ENCODE data around the gene PHGDH.

PHGDH gene

GRCh38 chr1:119735217-119735616 lies 23.5 kb downstream of the PHGDH start:
- Mint-ChIP-seq H3K27me3 (no peaks in the 10 kb centered on the region), H3K9me3 (no peaks in the 10 kb centered on the region), H3K4me3 (no peak overlapping the region), H3K36me3 (peaks cover 9% of the 10 kb centered on the region), H3K4me1 (no peaks in the 10 kb centered on the region), H3K27ac (no peak overlapping the region)
- no peak for ATAC-seq

- Mint-ChIP-seq H3K9me3 (no peaks in the 10 kb centered on the region), H3K36me3 (peaks cover 9% of the 10 kb centered on the region), H3K4me1 (no peaks in the 10 kb centered on the region), H3K27ac (no peak overlapping the region), H3K4me3 (no peak overlapping the region), H3K27me3 (no peaks in the 10 kb centered on the region)
- ATAC-seq = no peak
Measured at GRCh38 chr1:119736649-119737039, 24.9 kb downstream of the PHGDH start.

DNA sequence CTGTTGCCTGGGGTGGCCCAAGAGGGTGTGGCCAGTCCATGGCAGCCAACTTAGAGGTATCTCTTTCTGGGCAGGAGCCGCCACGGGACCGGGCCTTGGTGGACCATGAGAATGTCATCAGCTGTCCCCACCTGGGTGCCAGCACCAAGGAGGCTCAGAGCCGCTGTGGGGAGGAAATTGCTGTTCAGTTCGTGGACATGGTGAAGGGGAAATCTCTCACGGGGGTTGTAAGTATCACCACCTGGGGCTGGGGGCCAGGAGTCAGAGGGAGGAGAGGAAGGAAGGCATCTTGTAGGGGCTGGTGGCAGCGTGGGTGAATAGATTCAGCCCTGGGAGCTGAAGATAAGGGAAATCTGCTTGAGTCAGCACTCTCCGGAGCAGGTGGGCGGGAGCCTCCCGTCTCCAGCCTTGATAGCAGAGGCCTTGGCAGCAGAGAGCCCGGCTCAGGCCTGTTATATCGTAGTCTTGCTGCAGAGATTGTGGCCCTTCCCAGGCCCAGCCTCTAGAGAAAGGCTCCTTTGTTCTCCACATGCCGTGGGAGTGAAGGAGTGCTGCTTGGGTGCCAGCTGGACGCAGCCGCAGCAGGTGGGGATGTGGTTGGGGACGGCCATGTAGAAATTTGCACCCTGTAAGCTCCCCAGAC lies 25.4 kb downstream of the PHGDH start:
- ATAC-seq = no peak
- no peaks in the 10 kb centered on the region for H3K9me3 Mint-ChIP-seq
- no peak overlapping the region for H3K4me3 Mint-ChIP-seq
- no peaks in the 10 kb centered on the region for H3K4me1 Mint-ChIP-seq
- H3K27ac Mint-ChIP-seq = no peak overlapping the region
- H3K36me3 Mint-ChIP-seq = peaks cover 9% of the 10 kb centered on the region
- no peaks in the 10 kb centered on the region for H3K27me3 Mint-ChIP-seq

GRCh38 chr1:119738100-119738720 lies 26.5 kb downstream of the PHGDH start:
- no peak overlapping the region for H3K4me3 Mint-ChIP-seq
- no peaks in the 10 kb centered on the region for H3K9me3 Mint-ChIP-seq
- H3K4me1 Mint-ChIP-seq = no peaks in the 10 kb centered on the region
- H3K36me3 Mint-ChIP-seq = peaks cover 9% of the 10 kb centered on the region
- ATAC-seq = no peak
- H3K27ac Mint-ChIP-seq = no peak overlapping the region
- H3K27me3 Mint-ChIP-seq = no peaks in the 10 kb centered on the region

- H3K4me1 Mint-ChIP-seq = peaks cover 6% of the 10 kb centered on the region
- peaks cover 9% of the 10 kb centered on the region for H3K36me3 Mint-ChIP-seq
- H3K4me3 Mint-ChIP-seq = no peak overlapping the region
- H3K27ac Mint-ChIP-seq = no peak overlapping the region
- H3K9me3 Mint-ChIP-seq = no peaks in the 10 kb centered on the region
- ATAC-seq = no peak
- no peaks in the 10 kb centered on the region for H3K27me3 Mint-ChIP-seq
Measured at GRCh38 chr1:119739150-119739549, 27.4 kb downstream of the PHGDH start.

DNA sequence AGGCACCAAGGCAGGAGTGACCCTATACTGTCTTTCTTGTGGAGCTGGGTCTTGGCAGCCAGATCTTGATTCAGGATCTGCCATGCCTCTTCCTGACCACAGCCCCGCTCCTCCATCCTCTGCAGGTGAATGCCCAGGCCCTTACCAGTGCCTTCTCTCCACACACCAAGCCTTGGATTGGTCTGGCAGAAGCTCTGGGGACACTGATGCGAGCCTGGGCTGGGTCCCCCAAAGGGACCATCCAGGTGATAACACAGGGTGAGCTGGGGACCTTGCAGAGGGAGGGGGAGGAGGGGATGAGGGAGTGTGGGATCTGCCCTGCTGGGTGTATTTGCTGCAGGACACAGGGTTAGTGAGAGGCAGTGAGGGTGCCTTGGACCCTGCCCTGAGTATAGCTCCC lies 28.5 kb downstream of the PHGDH start:
- H3K36me3 Mint-ChIP-seq = peaks cover 2% of the 10 kb centered on the region
- no peaks in the 10 kb centered on the region for H3K9me3 Mint-ChIP-seq
- no peak overlapping the region for H3K4me3 Mint-ChIP-seq
- no peaks in the 10 kb centered on the region for H3K27me3 Mint-ChIP-seq
- H3K27ac Mint-ChIP-seq = no peak overlapping the region
- ATAC-seq = no peak
- H3K4me1 Mint-ChIP-seq = peaks cover 9% of the 10 kb centered on the region

DNA sequence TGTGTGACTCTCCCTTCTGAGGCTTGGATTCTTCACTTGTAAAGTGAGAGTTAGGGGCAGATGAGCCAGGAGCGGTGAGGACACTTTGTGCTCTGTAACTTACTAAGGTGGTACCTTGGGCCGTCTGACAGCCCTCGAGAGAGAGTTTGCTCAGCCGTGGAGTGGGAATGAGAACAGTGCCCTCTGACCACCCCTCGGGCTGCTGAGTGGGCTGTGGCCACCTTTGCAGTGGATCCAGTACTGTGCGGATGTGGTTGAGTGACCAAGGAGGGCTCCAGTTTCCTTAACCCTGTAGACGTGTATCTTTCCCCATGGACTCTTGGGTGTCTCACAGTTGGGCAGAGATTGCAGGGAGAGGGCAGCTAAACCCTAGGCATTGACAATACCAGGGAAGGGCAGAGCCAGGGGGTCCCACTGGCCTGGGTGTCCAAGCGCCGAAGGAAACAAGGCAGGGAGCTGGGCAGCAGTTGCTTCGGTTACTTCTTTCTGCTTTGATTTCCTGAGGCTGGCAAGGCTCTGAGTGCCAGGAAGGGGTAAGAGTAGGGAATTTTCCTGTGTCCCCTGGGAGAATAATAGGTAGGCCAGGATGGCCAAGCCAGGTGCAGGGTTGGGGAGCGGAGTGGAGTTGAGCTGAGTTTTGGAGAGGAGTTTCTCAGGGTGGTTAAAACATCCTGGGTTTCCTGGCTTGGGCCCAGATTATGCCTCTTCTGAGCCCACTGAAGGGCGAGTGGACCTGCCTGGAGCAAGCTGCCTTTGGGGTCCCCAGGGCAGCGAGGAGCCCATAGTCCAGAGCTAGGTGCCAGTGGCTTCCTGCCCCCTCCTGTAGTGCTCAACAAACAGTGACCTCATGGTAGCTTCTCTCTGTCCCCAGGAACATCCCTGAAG lies 29.4 kb downstream of the PHGDH start:
- H3K4me3 Mint-ChIP-seq = no peak overlapping the region
- peaks cover 9% of the 10 kb centered on the region for H3K4me1 Mint-ChIP-seq
- no peaks in the 10 kb centered on the region for H3K36me3 Mint-ChIP-seq
- H3K27ac Mint-ChIP-seq = no peak overlapping the region
- no peak for ATAC-seq
- H3K27me3 Mint-ChIP-seq = no peaks in the 10 kb centered on the region
- no peaks in the 10 kb centered on the region for H3K9me3 Mint-ChIP-seq

GRCh38 chr1:119742202-119742601 lies 30.5 kb downstream of the PHGDH start:
- peaks cover 9% of the 10 kb centered on the region for H3K4me1 Mint-ChIP-seq
- no peak for ATAC-seq
- no peak overlapping the region for H3K27ac Mint-ChIP-seq
- no peak overlapping the region for H3K4me3 Mint-ChIP-seq
- no peaks in the 10 kb centered on the region for H3K27me3 Mint-ChIP-seq
- H3K9me3 Mint-ChIP-seq = no peaks in the 10 kb centered on the region
- no peaks in the 10 kb centered on the region for H3K36me3 Mint-ChIP-seq

DNA sequence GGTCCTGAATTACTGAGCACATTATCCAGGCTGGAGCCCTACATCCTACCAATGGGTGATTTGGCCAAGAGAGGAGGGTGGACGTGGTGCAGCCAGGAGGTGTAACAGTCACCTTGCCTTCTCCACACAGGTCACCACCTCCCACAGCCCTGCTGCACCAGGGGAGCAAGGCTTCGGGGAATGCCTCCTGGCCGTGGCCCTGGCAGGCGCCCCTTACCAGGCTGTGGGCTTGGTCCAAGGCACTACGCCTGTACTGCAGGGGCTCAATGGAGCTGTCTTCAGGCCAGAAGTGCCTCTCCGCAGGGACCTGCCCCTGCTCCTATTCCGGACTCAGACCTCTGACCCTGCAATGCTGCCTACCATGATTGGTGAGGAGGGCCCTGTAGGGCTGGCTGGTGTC lies 30.9 kb downstream of the PHGDH start:
- Mint-ChIP-seq H3K27me3 (no peaks in the 10 kb centered on the region), H3K4me3 (no peak overlapping the region), H3K27ac (no peak overlapping the region), H3K4me1 (peaks cover 9% of the 10 kb centered on the region), H3K9me3 (no peaks in the 10 kb centered on the region), H3K36me3 (no peaks in the 10 kb centered on the region)
- no peak for ATAC-seq

- Mint-ChIP-seq H3K4me1 (peaks cover 9% of the 10 kb centered on the region), H3K27me3 (no peaks in the 10 kb centered on the region), H3K27ac (no peak overlapping the region), H3K36me3 (no peaks in the 10 kb centered on the region), H3K9me3 (no peaks in the 10 kb centered on the region), H3K4me3 (no peak overlapping the region)
- ATAC-seq = no peak
Measured at GRCh38 chr1:119743308-119743707, 31.6 kb downstream of the PHGDH start.

DNA sequence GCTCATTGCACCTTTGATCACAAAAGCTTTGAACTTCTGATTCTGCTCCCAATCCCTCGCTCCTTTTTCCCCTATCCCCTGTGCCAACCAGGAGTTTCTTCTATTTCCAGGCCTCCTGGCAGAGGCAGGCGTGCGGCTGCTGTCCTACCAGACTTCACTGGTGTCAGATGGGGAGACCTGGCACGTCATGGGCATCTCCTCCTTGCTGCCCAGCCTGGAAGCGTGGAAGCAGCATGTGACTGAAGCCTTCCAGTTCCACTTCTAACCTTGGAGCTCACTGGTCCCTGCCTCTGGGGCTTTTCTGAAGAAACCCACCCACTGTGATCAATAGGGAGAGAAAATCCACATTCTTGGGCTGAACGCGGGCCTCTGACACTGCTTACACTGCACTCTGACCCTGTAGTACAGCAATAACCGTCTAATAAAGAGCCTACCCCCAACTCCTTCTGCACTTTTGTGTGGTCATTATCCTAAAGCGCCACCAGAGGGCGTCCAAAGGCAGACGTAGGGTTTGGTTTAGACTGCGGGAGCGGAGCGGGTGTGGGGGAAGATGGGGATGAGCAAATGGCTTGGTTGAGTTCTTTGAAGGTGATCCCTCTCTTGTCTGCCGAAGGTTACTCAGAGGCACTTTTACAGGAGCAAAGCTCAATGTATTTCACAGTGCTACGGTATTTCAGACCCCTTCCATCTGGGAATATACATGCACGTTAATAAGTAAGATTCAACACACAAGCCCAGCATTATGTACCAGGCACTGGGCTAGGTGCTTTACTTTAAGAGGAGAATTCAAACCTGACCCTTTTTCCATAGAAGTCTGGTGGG lies 32.3 kb downstream of the PHGDH start:
- Mint-ChIP-seq H3K4me1 (peaks cover 9% of the 10 kb centered on the region), H3K27me3 (no peaks in the 10 kb centered on the region), H3K4me3 (no peak overlapping the region), H3K27ac (no peak overlapping the region), H3K9me3 (no peaks in the 10 kb centered on the region), H3K36me3 (no peaks in the 10 kb centered on the region)
- peak; percentile 55 for ATAC-seq

- no peaks in the 10 kb centered on the region for H3K36me3 Mint-ChIP-seq
- no peak for ATAC-seq
- H3K9me3 Mint-ChIP-seq = no peaks in the 10 kb centered on the region
- no peak overlapping the region for H3K27ac Mint-ChIP-seq
- H3K27me3 Mint-ChIP-seq = peaks cover 3% of the 10 kb centered on the region
- peaks cover 9% of the 10 kb centered on the region for H3K4me1 Mint-ChIP-seq
- H3K4me3 Mint-ChIP-seq = no peak overlapping the region
Measured at GRCh38 chr1:119744598-119744942, 32.8 kb downstream of the PHGDH start.

GRCh38 chr1:119745034-119745433 lies 33.3 kb downstream of the PHGDH start:
- Mint-ChIP-seq H3K4me3 (no peak overlapping the region), H3K27me3 (peaks cover 8% of the 10 kb centered on the region), H3K4me1 (peaks cover 9% of the 10 kb centered on the region), H3K36me3 (no peaks in the 10 kb centered on the region), H3K9me3 (no peaks in the 10 kb centered on the region), H3K27ac (no peak overlapping the region)
- ATAC-seq = no peak

- no peaks in the 10 kb centered on the region for H3K9me3 Mint-ChIP-seq
- H3K27ac Mint-ChIP-seq = no peak overlapping the region
- no peak overlapping the region for H3K4me3 Mint-ChIP-seq
- ATAC-seq = no peak
- H3K4me1 Mint-ChIP-seq = peaks cover 9% of the 10 kb centered on the region
- H3K27me3 Mint-ChIP-seq = peaks cover 24% of the 10 kb centered on the region
- H3K36me3 Mint-ChIP-seq = no peaks in the 10 kb centered on the region
Measured at GRCh38 chr1:119747451-119747850, 35.7 kb downstream of the PHGDH start.

DNA sequence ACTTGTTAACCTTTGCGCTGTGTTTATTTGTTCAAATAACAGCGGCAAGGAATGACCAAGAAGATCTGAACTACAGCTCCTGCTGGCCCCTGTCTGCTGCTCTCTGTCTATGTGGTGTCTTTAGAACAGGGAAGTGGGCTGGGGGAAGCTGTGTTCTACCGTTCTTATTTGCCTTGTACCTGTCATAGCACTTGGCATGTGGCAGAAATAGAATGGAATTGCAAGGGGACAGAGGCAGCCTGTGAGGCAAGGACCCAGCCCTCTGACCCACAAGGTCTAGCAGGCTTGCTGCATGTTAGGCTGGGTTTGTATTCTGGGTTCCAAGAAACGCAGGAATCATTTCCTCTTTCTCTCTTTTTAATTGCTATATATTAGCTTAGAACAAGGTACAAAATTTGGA lies 36.3 kb downstream of the PHGDH start:
- Mint-ChIP-seq H3K36me3 (no peaks in the 10 kb centered on the region), H3K4me3 (no peak overlapping the region), H3K4me1 (peaks cover 9% of the 10 kb centered on the region), H3K9me3 (no peaks in the 10 kb centered on the region), H3K27ac (no peak overlapping the region), H3K27me3 (peaks cover 27% of the 10 kb centered on the region)
- no peak for ATAC-seq

Measured in stimulated activated memory B cell treated with anti-CD40 and anti-IgM and Interleukin-4, amounts not matched to agents 10 μg/mL and 1 μg/mL and 100 μg/mL, for 72 hours (primary cell).